ENCODE results near the gene TJP3. TPM values are rescaled to one million over a fixed set of nuclear protein-coding genes. Genes with fewer than 3 reads are reported as not detected.

The TJP3 gene
- total and polyA plus RNA-seq, 4 donors = 18.4 to 57.8 (median 49.6) TPM

DNA sequence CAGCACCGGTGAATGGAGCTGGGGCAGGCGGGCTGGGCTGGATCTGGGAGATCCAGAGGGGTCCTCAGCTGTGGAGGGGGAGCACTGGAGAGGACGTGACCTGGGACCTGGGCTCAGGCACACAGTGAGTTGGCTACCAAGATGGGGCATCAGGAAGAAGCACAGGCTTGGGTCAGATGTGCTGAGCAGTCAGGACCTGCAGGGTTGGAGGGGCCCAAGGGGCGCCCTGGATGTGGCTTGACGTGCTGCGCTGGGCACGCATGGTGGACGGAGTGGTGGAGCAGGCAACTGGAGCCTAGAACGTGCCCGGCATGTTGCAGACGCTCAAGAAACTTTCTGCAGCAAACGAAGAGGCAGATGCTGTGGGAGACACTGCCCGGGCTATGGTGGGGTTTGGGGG is 28.6 kb upstream of the TJP3 start:
- WGBS, 2 donors = 94% methylated on average over 13 of the region's 13 CpGs
- ATAC-seq (ENCODE audit: insufficient read depth, low FRiP score) (no peak), DNase-seq (no peak)
- peaks cover 0 to 5% (median under 1%) of the 10 kb centered on the region in 4 donors for H3K9me3 ChIP-seq (ENCODE audit: control insufficient read depth in 4 of 4, insufficient read depth in 3 of 4, low read length in 3 of 4)
- H3K27ac ChIP-seq (ENCODE audit: low read depth in 1 of 2, low read length in 1 of 2) = no peak overlapping the region
- H3K9ac ChIP-seq (ENCODE audit: insufficient read depth in 1 of 2, low read length in 2 of 2) = no peak overlapping the region
- H3K4me1 ChIP-seq (ENCODE audit: control insufficient read depth in 5 of 5, insufficient read depth in 5 of 5, low read length in 5 of 5) = peaks cover 0 to 7% (median 0%) of the 10 kb centered on the region in 5 donors
- peaks cover 0 to 16% (median 3%) of the 10 kb centered on the region in 4 donors for H3K36me3 ChIP-seq (ENCODE audit: control insufficient read depth in 4 of 4, insufficient read depth in 4 of 4, low read length in 4 of 4)
- no peaks in the 10 kb centered on the region for H3K27me3 ChIP-seq (ENCODE audit: control insufficient read depth in 3 of 3, insufficient read depth in 3 of 3, low read length in 2 of 3)
- no peak overlapping the region for H3K4me3 ChIP-seq
- TF ChIP-seq, protein P1, sequence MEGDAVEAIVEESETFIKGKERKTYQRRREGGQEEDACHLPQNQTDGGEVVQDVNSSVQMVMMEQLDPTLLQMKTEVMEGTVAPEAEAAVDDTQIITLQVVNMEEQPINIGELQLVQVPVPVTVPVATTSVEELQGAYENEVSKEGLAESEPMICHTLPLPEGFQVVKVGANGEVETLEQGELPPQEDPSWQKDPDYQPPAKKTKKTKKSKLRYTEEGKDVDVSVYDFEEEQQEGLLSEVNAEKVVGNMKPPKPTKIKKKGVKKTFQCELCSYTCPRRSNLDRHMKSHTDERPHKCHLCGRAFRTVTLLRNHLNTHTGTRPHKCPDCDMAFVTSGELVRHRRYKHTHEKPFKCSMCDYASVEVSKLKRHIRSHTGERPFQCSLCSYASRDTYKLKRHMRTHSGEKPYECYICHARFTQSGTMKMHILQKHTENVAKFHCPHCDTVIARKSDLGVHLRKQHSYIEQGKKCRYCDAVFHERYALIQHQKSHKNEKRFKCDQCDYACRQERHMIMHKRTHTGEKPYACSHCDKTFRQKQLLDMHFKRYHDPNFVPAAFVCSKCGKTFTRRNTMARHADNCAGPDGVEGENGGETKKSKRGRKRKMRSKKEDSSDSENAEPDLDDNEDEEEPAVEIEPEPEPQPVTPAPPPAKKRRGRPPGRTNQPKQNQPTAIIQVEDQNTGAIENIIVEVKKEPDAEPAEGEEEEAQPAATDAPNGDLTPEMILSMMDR (IDR thresholded peaks at IDR 0.05; ENCODE audit: control extremely low read depth, extremely low read depth) = no peak

- no peak overlapping the region for H3K27ac ChIP-seq (ENCODE audit: low read depth in 1 of 2, low read length in 1 of 2)
- DNase-seq (no peak), ATAC-seq (ENCODE audit: insufficient read depth, low FRiP score) (no peak)
- TF ChIP-seq, protein P1 (IDR thresholded peaks at IDR 0.05; ENCODE audit: control extremely low read depth, extremely low read depth) = no peak
- no peak overlapping the region for H3K9ac ChIP-seq (ENCODE audit: insufficient read depth in 1 of 2, low read length in 2 of 2)
- H3K36me3 ChIP-seq (ENCODE audit: control insufficient read depth in 4 of 4, insufficient read depth in 4 of 4, low read length in 4 of 4) = peaks cover 0 to 16% (median 5%) of the 10 kb centered on the region in 4 donors
- H3K9me3 ChIP-seq (ENCODE audit: control insufficient read depth in 4 of 4, insufficient read depth in 3 of 4, low read length in 3 of 4) = peaks cover 0 to 6% (median under 1%) of the 10 kb centered on the region in 4 donors
- H3K4me3 ChIP-seq = no peak overlapping the region
- H3K4me1 ChIP-seq (ENCODE audit: control insufficient read depth in 5 of 5, insufficient read depth in 5 of 5, low read length in 5 of 5) = peaks cover 0 to 8% (median 0%) of the 10 kb centered on the region in 5 donors
- H3K27me3 ChIP-seq (ENCODE audit: control insufficient read depth in 3 of 3, insufficient read depth in 3 of 3, low read length in 2 of 3) = no peaks in the 10 kb centered on the region
- WGBS, 2 donors = 95 to 96% methylated on average over 12 of the region's 12 CpGs
These were observed 27.2 kb upstream of the TJP3 start for GRCh38 chr19:3680939-3681338.

DNA sequence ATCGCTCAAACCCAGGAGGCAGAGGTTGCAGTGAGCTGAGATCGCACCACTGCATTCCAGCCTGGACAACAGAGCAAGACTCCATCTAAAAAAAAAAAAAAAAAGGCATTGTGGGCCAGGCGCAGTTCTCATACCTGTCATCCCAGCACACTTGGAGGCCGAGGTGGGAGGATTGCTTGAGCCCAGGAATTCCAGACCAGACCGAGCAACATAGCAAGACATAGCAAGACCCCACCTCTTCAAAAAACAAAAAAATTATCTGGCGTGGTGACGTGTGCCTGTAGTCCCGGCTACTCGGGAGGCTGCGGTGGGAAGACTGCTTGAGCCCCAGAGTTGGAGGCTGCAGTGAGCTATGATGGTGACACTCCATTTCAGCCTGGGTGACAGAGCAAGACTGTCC is 25.9 kb upstream of the TJP3 start:
- TF ChIP-seq, protein P1 (IDR thresholded peaks at IDR 0.05; ENCODE audit: control extremely low read depth, extremely low read depth) = no peak
- no peak overlapping the region for H3K9ac ChIP-seq (ENCODE audit: insufficient read depth in 1 of 2, low read length in 2 of 2)
- H3K36me3 ChIP-seq (ENCODE audit: control insufficient read depth in 4 of 4, insufficient read depth in 4 of 4, low read length in 4 of 4) = peaks cover 0 to 16% (median 5%) of the 10 kb centered on the region in 4 donors
- H3K4me1 ChIP-seq (ENCODE audit: control insufficient read depth in 5 of 5, insufficient read depth in 5 of 5, low read length in 5 of 5) = peaks cover 0 to 9% (median 0%) of the 10 kb centered on the region in 5 donors
- peaks cover 0 to 6% (median under 1%) of the 10 kb centered on the region in 4 donors for H3K9me3 ChIP-seq (ENCODE audit: control insufficient read depth in 4 of 4, insufficient read depth in 3 of 4, low read length in 3 of 4)
- ATAC-seq (ENCODE audit: insufficient read depth, low FRiP score) (no peak), DNase-seq (no peak)
- 97 to 99% methylated on average over 10 of the region's 10 CpGs for WGBS, 2 donors
- H3K27ac ChIP-seq (ENCODE audit: low read depth in 1 of 2, low read length in 1 of 2) = no peak overlapping the region
- H3K27me3 ChIP-seq (ENCODE audit: control insufficient read depth in 3 of 3, insufficient read depth in 3 of 3, low read length in 2 of 3) = no peaks in the 10 kb centered on the region
- H3K4me3 ChIP-seq = no peak overlapping the region

All from lung (tissue), 12 donors.